Kidney (tissue), 14 donors: ENCODE results near the gene TMEM185B. TPM values are rescaled to one million over a fixed set of nuclear protein-coding genes. Genes with fewer than 3 reads are reported as not detected.

Experiments
- DNase-seq, 5 donors: peaks; one replicate each; pipeline ENCODE4 v3.0.0-alpha.2; 2013 to 2020
- FAIRE-seq: peaks from 2 replicates; lab custom pipeline; 2012; peaks lifted over from hg19 to GRCh38; lab: Jason Lieb, UNC
- H3K27ac ChIP-seq, 2 donors: one replicate each; pipeline ENCODE4 v1.7.0; 2013; ENCODE audit warnings: low read depth in 2 of 2, low read length in 2 of 2, inconsistent platforms in 1 of 2
- H3K27me3 ChIP-seq: one replicate; pipeline ENCODE4 v1.7.1; 2013; ENCODE audit warnings: low read length, inconsistent platforms; ENCODE audit not compliant: control insufficient read depth, insufficient read depth
- H3K36me3 ChIP-seq, 3 donors: one replicate each; pipeline versions ENCODE4 v1.7.0 to v1.7.1; 2013; ENCODE audit warnings: low read length in 3 of 3, control low read depth in 1 of 3, inconsistent platforms in 1 of 3; ENCODE audit not compliant: insufficient read depth in 3 of 3, control insufficient read depth in 2 of 3
- H3K4me1 ChIP-seq, 3 donors: one replicate each; pipeline versions ENCODE4 v1.7.0 to v1.7.1; 2013; ENCODE audit warnings: low read length in 3 of 3, inconsistent platforms in 1 of 3, low read depth in 1 of 3; ENCODE audit not compliant: control insufficient read depth in 2 of 3, insufficient read depth in 2 of 3
- H3K4me3 ChIP-seq, 3 donors: one replicate each; pipeline versions ENCODE4 v1.7.0 to v1.8.1; 2013; ENCODE audit warnings: low read length in 3 of 3, control low read depth in 1 of 3, inconsistent platforms in 1 of 3
- H3K9ac ChIP-seq, 3 donors: one replicate each; pipeline versions ENCODE4 v1.7.0 to v1.7.1; 2013; ENCODE audit warnings: low read length in 3 of 3, control low read depth in 1 of 3, inconsistent platforms in 1 of 3
- H3K9me3 ChIP-seq, 3 donors: one replicate each; pipeline versions ENCODE4 v1.7.0 to v1.7.1; 2013; ENCODE audit warnings: low read length in 3 of 3, control low read depth in 1 of 3, inconsistent platforms in 1 of 3; ENCODE audit not compliant: control insufficient read depth in 2 of 3, insufficient read depth in 1 of 3
- intact Hi-C: fragments of 100-400 bp; cut with DNase I; formaldehyde crosslinking; loops from one replicate; pipeline ENCODE4 v1.11.1; 2022
- polyA plus RNA-seq: library from polyadenylated mRNA; stranded (reverse); fragments of 350-450 nt; fragmentation: Illumina TruSeq; extraction: RNeasy Lipid Tissue Mini Kit (QIAGEN cat#74804); gene quantifications from one replicate; pipeline ENCODE4 v1.2.3, GENCODE V29; 2014; ENCODE audit warnings: low read depth, low replicate concordance; ENCODE audit not compliant: insufficient read depth
- total RNA-seq: library from RNA; stranded (reverse); fragmentation: NEBNext Ultra II Directional; extraction: Animal tissue kit (Norgen Biotek cat#: 25700); gene quantifications from one replicate; pipeline ENCODE4 v1.2.1, GENCODE V29; 2021
- TF ChIP-seq, protein P1 (sequence below): IDR thresholded peaks from 3 replicates; pipeline ENCODE4 v1.5.1; 2012; ENCODE audit warnings: mild to moderate bottlenecking, moderate library complexity, borderline replicate concordance; ENCODE audit not compliant: insufficient read depth; ENCODE audit errors: extremely low read depth
- donor health status: control.
- donor health status: control.
- donor health status: control.
- donor health status: control.
- donor health status: control.
- donor health status: DM: yes; HTN: yes; CAD: no.
- donor health status: Normal renal cell carcinoma (clear cell type).

TMEM185B gene
- total and polyA plus RNA-seq, 2 donors from 2014 or later, result 8.0 to 28.1 TPM

DNA sequence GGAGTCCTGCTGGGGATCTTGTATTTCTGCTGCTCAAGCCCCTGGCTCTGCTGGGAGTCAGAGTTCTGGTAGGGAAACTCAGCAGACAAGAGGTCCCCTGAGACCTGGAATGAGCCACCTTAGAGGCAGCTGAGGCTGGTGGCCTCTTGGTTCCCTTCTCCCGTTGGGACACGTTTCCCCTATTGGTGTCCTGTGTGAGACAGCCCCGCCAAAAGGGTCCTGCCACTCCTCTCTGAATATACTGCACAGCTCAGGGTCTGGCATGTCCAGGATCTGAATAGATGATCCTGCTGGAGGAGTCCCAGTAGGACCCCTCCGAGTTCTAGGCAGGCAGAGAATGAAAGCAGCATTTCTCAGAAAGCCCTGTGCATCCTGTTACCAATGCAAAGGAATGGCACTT, 27.4 kb upstream of the TMEM185B start:
- TF ChIP-seq, protein P1, sequence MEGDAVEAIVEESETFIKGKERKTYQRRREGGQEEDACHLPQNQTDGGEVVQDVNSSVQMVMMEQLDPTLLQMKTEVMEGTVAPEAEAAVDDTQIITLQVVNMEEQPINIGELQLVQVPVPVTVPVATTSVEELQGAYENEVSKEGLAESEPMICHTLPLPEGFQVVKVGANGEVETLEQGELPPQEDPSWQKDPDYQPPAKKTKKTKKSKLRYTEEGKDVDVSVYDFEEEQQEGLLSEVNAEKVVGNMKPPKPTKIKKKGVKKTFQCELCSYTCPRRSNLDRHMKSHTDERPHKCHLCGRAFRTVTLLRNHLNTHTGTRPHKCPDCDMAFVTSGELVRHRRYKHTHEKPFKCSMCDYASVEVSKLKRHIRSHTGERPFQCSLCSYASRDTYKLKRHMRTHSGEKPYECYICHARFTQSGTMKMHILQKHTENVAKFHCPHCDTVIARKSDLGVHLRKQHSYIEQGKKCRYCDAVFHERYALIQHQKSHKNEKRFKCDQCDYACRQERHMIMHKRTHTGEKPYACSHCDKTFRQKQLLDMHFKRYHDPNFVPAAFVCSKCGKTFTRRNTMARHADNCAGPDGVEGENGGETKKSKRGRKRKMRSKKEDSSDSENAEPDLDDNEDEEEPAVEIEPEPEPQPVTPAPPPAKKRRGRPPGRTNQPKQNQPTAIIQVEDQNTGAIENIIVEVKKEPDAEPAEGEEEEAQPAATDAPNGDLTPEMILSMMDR, result no peak
- no peaks in the 10 kb centered on the region for H3K36me3 ChIP-seq
- H3K4me3 ChIP-seq, result no peak overlapping the region
- H3K27me3 ChIP-seq, result no peaks in the 10 kb centered on the region
- FAIRE-seq, result no peak
- no peak for DNase-seq
- intact Hi-C loops, result no loop called here
- H3K4me1 ChIP-seq, result peaks cover 4 to 11% (median 7%) of the 10 kb centered on the region in 3 donors
- H3K27ac ChIP-seq, result no peak overlapping the region
- H3K9ac ChIP-seq, result no peak overlapping the region
- H3K9me3 ChIP-seq, result no peaks in the 10 kb centered on the region

DNA sequence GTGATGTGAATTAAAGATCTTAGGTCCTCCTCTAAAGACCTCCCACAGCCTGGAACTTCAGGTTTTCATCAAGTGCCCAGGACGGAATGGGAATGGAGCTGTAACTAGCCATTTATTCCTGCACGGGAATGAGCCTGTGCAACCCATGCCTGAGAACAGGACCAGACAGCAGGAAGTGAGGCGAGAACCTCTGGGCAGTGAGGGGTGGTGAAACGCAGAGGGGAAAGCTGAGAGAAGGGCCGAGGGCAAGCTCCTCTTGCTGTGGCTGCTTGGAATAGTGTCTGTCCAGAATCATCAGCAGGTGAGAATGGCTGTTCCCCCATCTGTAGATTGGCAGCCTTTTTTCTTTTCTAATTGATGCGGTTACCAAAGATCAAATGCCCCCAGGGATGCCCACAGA, 24.7 kb upstream of the TMEM185B start:
- DNase-seq (no peak), FAIRE-seq (no peak)
- Histone ChIP-seq H3K27me3 (no peaks in the 10 kb centered on the region), H3K36me3 (no peaks in the 10 kb centered on the region), H3K4me3 (no peak overlapping the region), H3K9me3 (no peaks in the 10 kb centered on the region), H3K27ac (no peak overlapping the region), H3K4me1 (peaks cover 0 to 11% (median 2%) of the 10 kb centered on the region in 3 donors), H3K9ac (no peak overlapping the region)
- TF ChIP-seq, protein P1, result no peak
- intact Hi-C loops, result no loop called here

DNA sequence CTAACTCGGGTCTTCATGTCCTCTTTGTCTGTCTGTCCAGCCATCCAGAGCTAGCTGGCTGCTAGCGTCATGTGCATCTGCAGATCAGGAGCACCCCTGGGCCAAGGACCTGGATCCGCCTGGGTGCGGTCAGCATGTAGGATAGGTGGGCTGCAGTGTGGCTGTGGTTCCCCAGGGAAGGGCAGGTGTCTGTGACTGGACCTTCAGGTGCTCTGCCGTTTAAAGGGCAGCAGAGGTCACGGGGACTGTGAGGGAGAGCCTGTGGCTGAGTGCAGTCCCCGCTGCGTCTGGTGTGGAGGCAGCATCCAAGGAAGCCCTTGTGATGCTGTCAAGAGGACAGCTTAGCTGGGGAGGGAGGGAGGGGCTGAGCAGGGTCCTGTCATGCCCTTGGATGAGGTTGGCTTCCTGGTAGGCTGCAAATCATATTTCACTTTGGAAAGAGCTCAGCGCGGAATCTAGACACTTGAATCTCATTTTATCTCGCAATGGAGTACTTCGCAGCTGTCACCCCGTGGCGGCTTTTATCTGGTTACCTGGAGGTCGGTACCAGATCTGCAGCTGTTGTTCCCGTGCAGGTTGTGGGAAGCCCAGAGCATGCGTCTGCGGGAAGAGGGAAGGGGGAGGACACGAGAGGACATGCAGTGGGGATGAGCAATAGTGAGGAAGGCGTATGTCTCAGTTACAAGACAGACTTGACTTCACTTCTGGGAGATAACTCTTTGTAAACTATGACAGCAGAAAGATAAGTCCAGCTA, 23.5 kb upstream of the TMEM185B start:
- Histone ChIP-seq H3K9me3 (no peaks in the 10 kb centered on the region), H3K4me3 (no peak overlapping the region), H3K4me1 (peaks cover 0 to 8% (median 2%) of the 10 kb centered on the region in 3 donors), H3K27me3 (no peaks in the 10 kb centered on the region), H3K9ac (no peak overlapping the region), H3K36me3 (no peaks in the 10 kb centered on the region), H3K27ac (no peak overlapping the region)
- TF ChIP-seq, protein P1, result no peak
- DNase-seq (no peak), FAIRE-seq (no peak)
- intact Hi-C loops, result no loop called here
